NCI-H2107 (cell line): ENCODE results near the gene SRSF10.
A peak's percentile ranks its signal among the peaks of the same experiment; 100 is the strongest.
"Not testable (repeated sequence)": the region's sequence is repeated elsewhere in the genome, so short reads cannot be mapped to it uniquely, and the experiment has no call there.

Experiments used
- DNase-seq: peaks from one replicate; lab custom pipeline; 2025; lab: John Stamatoyannopoulos, UW

Gene SRSF10

DNA sequence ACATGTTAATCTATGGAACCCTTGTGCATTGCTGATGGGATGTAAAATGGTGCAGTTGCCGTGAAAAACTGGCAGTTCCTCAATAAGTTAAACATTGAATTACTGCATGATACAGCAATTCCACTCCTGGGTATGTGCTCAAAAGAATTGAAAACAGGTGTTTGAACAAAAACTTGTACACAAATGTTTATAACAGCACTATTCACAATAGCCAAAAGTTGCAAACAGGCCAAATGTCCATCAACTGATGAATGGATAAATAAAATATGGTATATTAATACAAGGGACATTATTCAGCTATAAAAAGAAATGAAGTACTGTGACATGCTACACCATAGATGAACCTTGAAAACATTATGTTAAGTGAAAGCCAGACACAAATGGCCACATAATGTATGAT, 17.7 kb upstream of the SRSF10 start:
- DNase-seq: no peak

- no peak for DNase-seq
Measured at GRCh38 chr1:23996700-23997229, 16.6 kb upstream of the SRSF10 start.

DNA sequence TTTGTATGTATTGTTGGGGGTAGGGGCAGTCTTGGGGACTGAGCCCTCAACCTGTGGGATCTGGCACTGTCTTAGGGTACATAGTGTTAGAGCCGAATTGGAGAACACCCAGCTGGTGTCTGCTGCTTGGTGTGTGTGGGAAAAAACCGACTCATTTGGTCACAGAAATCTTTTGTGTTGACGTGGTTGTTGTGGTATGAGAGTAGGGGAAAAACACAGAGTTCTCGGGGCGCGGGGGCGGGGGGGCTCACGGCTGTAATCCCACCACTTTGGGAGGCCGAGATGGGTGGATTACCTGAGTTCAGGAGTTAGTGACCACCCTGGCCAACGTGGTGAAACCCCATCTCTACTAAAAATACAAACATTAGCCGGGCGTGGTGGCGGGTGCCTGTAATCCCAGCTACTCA, 15.3 kb upstream of the SRSF10 start:
- DNase-seq: no peak

DNA sequence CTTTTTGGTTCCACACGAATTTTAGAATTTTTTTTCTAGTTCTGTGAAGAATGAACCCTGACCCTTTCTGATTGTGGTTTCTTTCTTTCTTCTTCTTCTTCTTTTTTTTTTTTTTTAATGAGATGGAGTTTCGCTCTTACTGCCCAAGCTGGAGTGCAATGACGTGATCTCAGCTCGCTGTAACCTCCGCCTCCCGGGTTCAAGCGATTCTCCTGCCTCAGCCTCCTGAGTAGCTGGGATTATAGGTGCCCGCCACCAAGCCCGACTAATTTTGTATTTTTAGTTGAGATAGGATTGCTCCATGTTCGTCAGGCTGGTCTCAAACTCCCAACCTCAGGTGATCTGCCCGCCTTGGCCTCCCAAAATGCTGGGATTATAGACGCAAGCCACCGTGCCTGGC, 11.9 kb upstream of the SRSF10 start:
- DNase-seq: not testable (repeated sequence)

DNA sequence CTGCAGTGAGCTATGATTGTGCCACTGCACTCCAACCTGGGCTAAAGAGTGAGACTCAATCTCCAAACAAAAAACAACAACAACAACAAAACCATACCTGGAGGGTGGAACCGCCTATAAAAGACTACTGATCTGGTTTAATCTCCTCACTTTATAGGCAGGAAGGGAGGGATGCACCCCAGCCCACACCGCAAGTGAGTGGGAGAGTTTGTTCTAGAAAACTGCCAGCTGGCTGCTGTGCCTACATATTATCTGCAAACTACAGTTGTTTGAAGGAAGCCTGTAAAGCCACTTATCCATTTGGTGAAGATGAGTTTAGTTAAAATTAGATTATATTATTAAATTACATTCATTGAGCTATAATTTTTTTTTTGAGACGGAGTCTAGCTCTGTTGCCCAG, 9.1 kb upstream of the SRSF10 start:
- DNase-seq: no peak

- DNase-seq: not testable (repeated sequence)
Measured at GRCh38 chr1:23987038-23987437, 6.9 kb upstream of the SRSF10 start.

DNA sequence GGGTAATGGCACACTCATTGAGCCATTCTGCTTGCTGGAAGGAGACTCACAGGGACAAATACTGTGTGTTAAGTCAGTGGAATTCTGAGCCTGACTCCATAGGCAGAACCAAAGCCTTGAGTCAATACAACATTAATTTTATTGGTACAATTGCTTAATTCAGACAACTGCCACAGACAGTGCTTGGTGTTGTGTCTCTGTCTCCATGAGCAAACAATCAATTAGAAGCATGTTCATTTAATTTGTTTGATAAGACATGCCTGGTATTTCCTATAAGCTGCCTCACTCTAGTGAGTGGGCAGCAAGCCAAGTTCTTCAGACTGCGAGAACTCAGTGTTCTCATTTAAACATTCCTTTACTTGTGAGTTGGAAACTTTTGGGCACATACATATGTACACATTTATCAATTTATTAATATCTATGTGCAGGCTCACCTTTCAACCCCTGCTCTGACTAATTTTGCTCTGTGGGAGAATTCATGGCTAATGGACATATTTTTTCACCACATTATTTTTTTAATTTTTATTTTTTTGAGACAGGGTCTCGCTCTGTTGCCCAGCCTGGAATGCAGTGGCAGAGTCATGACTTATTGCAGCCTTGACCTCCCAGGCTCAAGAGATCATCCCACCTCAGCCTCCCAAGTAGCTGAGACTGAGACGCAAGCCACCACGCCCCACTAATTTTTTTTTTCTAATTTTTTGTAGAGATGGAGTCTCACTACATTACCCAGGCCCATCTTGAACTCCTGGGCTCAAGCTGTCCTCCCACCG, 4.5 kb upstream of the SRSF10 start:
- DNase-seq: no peak

- DNase-seq: peak; percentile 54
Measured at GRCh38 chr1:23980728-23981070, 572 bp upstream of the SRSF10 start.

GRCh38 chr1:23979387-23979880, 693 bp downstream of the SRSF10 start:
- DNase-seq: no peak

DNA sequence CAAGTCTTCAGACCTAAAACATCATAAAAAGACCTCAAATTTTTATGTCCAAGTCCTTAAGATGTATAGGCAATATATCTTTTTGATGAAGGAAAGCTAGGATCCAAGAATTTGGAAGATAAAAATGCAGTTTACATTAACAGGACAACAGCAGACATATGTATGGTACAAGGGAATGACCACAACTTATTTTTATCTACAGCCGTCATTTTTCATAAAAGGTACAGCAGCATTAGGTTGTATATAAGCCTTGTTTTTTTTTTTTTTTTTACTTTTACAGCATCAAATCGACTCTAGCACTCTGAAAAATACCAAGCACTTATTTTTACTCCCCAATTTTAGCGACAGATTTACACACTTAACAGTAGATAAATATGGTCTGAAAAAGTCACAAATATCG, 1.3 kb downstream of the SRSF10 start:
- no peak for DNase-seq

GRCh38 chr1:23977854-23978191, 2.3 kb downstream of the SRSF10 start:
- DNase-seq: no peak

- no peak for DNase-seq
Measured at GRCh38 chr1:23977187-23977853, 2.8 kb downstream of the SRSF10 start.

GRCh38 chr1:23967871-23968270, 12.3 kb downstream of the SRSF10 start:
- no peak for DNase-seq

DNA sequence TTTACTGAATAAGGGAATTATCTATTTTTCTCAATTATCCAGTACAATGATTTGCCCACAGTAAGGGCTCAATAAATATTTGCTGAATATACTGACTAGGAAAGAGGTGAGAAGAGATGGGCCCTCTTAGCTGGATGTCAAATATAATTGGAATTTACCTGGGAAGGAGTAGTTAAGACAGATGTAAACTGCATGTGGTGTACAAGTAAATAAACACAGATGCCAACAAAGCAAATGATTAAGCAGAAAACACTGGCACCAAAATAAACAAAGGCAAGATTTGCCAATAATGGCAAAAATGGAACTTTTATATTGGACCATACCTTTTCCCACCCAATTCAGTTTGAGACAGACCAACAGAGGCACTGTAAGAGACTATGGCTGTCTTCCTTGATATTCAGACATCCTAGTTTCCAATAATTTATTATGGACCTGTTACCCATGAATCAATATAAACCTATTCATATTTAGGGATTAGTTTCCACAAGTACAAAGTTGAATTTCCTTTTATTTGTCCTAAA, 13.1 kb downstream of the SRSF10 start:
- no peak for DNase-seq

DNA sequence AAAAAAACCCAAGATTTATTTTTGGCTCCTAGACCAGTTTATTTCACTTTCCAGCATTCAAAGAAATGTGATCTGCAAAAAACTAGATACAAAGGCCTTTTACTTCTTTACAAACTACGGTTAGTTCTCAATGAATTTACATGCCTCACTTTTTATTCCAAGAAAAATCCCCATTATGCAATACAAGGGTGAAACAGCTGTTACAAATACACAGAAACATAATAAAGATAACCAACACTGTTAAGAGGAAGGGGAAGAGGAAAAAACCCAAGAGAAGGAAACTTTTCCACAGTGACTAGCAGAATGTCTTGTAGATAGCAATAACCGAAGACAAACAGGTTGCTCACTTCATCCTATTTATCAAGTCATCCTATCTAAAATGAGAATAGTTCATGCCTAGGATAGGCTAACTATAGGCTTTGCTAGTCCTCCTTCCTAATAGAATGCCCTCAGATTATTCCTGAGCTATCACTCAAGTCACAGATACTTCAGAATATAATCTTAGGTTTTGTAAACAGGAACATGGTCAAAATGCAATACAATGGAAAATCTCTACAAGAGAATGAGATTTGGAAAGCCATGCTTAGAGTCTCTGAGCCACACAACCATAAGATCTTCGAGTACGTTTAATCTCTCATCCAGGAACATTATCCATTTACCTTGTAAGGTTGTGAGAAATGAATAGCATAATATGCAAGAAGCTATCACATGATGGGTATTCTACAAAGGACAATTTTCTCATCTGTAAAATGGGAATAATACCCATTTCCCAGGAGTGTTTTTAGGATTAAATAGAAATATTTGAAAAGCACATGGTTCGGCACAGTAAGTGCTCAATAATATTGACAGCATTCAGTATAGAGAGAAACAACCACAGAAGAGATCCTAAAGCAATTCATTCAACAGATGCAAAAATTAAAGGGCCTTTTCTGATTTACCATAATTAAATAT, 15.1 kb downstream of the SRSF10 start:
- DNase-seq: no peak

DNA sequence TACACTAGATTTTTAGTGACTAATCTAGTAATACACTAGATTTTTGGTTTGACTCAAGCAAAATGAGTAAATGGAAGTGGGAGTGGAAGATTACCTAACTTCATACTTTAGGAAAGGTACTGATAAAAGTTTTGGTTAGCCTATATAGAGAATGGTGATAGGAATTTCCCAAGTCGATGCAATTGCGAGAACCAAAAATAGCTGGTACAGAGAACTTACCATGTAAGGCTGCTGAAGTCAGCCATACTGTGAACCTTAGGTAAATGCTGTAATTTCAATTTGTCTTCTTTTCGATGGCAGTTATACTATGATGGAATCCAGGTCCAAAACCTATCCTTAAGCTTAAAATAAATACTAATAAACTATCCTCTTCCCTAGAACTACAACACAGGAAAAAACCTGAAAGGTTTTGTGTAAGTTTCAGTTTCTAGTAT, 15.9 kb downstream of the SRSF10 start:
- no peak for DNase-seq

DNA sequence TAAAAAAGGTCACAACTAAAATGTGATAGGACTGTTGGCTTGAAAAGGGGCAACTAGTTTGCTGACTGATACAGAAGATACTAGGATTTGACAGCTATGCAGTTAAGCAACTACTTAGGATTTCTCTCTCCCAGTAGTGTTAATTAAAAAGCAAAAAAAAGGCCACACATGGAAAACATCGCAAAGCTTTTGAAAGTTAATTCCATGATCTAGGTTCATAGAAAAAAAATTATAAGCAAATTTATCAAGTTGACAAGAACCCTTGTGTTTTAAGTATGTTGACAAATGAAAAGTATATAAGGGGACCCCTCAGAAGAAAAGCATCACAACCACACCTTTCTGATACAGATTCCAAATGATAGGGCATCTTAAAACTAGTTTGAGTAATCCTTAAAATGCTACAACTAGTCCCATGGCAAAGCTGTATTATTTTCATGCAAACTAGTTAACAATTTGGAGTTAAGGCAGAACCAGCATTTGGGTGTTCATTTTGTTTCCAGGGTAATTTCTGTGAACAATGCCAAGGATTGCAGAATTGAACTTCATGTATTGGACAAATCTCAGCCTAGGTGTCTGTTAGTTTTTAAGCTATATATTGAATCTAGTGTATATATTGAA, 16.4 kb downstream of the SRSF10 start:
- DNase-seq: no peak

DNA sequence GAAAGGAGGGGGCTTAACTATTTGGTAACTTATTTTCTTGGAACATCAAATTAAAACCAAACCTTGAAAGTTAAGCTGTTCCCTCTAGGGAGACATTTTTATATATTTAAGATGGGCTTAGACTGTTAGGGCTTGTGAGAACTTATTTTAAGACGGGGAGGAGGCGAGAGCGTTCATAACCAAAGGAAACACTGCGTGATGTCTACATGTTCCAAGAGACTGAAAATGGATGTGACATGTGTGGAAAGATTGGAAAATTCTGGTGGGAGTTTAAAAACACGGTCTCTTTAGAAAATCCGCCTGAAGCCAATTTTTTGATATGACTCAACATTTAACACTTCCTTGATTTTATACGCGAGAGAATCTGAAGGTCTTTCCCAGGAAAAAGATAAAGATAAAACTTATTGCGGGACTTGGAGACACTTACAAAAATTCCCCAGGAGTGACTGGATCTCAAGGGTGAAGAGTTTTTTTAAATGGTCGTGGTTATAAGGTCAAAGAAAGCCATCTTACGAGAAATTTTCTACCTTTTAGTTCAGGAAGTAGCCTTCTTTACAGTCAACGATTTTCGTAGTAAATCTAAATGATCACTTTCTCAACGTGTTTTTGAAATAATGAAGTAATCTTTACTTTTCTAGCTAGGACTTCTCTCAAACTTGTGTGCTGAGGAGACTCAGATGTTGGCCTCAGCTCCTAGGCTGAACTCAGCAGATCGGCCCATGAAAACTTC, 19.7 kb downstream of the SRSF10 start:
- no peak for DNase-seq

DNA sequence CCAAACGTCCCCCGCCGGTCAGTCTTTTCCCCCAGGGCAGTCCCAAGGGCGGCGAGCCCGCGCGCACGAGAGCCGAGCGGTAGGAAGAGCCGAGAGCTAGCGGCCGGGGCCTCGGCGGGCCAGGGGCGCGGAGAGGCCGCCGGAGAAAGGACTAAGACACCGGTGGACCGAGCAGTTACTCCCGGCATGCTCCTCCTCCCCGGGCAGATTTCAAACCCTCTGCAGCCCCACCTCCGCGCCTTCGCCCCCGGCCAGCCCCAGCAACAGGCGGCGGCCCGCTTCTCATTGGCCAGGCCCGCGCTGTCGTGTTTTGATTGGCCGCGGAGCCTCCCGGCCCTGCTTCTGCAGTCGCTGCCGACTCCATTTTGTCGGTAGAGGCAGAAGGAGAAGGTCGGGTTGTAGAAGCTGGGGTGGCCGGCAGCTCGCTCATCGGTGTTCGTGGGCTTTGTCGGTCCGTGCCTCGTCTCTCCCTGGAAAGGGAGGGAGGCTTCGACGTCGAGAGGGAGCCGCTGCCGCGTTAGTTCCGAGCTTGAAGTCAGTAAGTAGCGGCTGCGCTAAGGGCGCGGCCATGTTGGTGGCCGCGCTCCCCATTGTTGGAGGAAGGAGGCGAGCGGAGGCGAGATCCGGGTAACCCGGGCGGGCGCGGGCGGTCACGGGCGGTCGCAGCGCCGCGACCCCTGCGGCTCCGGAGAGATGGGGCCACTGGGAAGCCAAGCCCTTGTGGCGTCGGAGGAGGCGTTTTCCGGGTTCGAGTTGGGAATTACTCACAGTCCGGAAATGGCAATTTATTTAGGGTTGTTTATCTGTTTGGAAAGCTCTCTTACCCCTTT, 20.5 kb downstream of the SRSF10 start, which contains the start of gene PNRC2:
TSS of gene PNRC2 (plus strand) at position 368 of the 830 bp plus-strand sequence. CDS start 1,630 bp downstream, outside the sequence.
- peak; percentile 98 for DNase-seq
